NCI-H2029 (cell line): Measurements from ENCODE around the gene RABEP1.

ENCODE experiments used
- DNase-seq: peaks from one replicate; lab custom pipeline; 2025; lab: John Stamatoyannopoulos, UW

RABEP1 gene

GRCh38 chr17:5364156-5364555 lies 82.1 kb downstream of the RABEP1 start:
- DNase-seq, result no peak

- DNase-seq, result no peak
These were observed 82.6 kb downstream of the RABEP1 start for GRCh38 chr17:5364696-5365095.

GRCh38 chr17:5365831-5366230 lies 83.7 kb downstream of the RABEP1 start:
- DNase-seq, result no peak

GRCh38 chr17:5370411-5370810 lies 88.3 kb downstream of the RABEP1 start:
- DNase-seq, result no peak

- no peak for DNase-seq
These were observed 91.0 kb downstream of the RABEP1 start for GRCh38 chr17:5373112-5373511.

- DNase-seq, result no peak
These were observed 96.6 kb downstream of the RABEP1 start for GRCh38 chr17:5378566-5379207.

GRCh38 chr17:5379351-5380107 lies 97.4 kb downstream of the RABEP1 start:
- DNase-seq, result no peak

- DNase-seq, result no peak
These were observed 98.5 kb downstream of the RABEP1 start for GRCh38 chr17:5380491-5381135.

- DNase-seq, result no peak
These were observed 99.5 kb downstream of the RABEP1 start for GRCh38 chr17:5381542-5381941.

- DNase-seq, result no peak
These were observed 109.6 kb downstream of the RABEP1 start for GRCh38 chr17:5391678-5392077.

GRCh38 chr17:5396612-5397011 lies 114.5 kb downstream of the RABEP1 start:
- no peak for DNase-seq

- DNase-seq, result no peak
These were observed 117.7 kb downstream of the RABEP1 start for GRCh38 chr17:5399767-5400166.

- no peak for DNase-seq
These were observed 123.3 kb downstream of the RABEP1 start for GRCh38 chr17:5405400-5405799.

GRCh38 chr17:5408186-5408585 lies 126.1 kb downstream of the RABEP1 start:
- DNase-seq, result no peak

GRCh38 chr17:5410594-5411272 lies 128.6 kb downstream of the RABEP1 start:
- no peak for DNase-seq

GRCh38 chr17:5413682-5414081 lies 131.6 kb downstream of the RABEP1 start:
- no peak for DNase-seq

- no peak for DNase-seq
These were observed 134.8 kb downstream of the RABEP1 start for GRCh38 chr17:5416901-5417300.

- peak; percentile 34 for DNase-seq
These were observed 136.8 kb downstream of the RABEP1 start for GRCh38 chr17:5418858-5419355.

GRCh38 chr17:5419356-5419958 lies 137.4 kb downstream of the RABEP1 start, which contains the start of gene NUP88:
TSS of gene NUP88 (minus strand) at chr17:5419662. CDS start at chr17:5419650, 12 bp downstream.
- DNase-seq, result peak; percentile 84

- peak; percentile 84 for DNase-seq
These were observed 138.0 kb downstream of the RABEP1 start, which contains the start of gene RPAIN for GRCh38 chr17:5419959-5420653. TSS of gene RPAIN (plus strand) at chr17:5420182. CDS start at chr17:5420211, 29 bp downstream.

- DNase-seq, result no peak
These were observed 140.4 kb downstream of the RABEP1 start for GRCh38 chr17:5422505-5422904.
